Body of pancreas (tissue), 4 donors: ENCODE results near the gene LRRC45.

Experiments
- POLR2A ChIP-seq, 3 donors: fragments of 450-650 bp; IDR thresholded peaks; one replicate each; pipeline ENCODE4 v1.6.1; 2016; ENCODE audit warnings: antibody characterized with exemption in 3 of 3, mild to moderate bottlenecking in 2 of 3
- TF ChIP-seq, protein P1 (sequence below), 7 experiments: fragments of 450-650 bp in 4 of 7; fragments of 200-600 bp in 3 of 7; sonication (generic) in 3 of 7; IDR thresholded peaks; one replicate each; pipeline ENCODE4 v1.5.1; 2016 to 2019; ENCODE audit warnings: antibody characterized with exemption in 7 of 7

DNA sequence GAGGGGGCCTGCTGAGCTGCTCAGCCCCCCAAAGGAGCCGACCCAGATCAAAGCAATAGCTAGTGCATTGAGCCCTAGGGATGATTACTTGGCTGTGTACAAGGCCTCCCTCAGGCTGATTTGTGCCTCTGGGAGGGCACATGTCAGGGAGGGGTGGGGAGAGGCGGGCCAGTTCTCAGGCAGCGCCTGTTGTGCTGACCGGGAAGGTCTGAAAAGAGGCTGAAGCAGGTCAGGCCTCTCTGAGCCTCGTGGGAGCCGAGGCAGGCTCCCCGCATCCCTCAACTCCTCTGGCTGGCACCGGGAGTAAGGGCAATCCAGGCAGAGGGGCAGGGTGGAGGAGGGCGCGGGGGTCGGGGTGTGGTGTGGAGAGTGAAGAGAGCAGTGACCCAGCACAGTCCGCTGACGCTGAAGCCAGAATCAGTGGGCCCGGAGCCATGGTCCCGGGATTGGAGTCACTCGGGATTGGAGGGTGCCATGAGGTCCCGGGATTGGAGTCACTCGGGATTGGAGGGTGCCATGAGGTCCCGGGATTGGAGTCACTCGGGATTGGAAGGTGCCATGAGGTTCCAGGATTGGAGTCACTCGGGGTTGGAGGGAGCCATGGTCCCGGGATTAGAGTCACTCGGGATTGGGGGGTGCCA, 11.4 kb downstream of the LRRC45 start:
- TF ChIP-seq, protein P1, sequence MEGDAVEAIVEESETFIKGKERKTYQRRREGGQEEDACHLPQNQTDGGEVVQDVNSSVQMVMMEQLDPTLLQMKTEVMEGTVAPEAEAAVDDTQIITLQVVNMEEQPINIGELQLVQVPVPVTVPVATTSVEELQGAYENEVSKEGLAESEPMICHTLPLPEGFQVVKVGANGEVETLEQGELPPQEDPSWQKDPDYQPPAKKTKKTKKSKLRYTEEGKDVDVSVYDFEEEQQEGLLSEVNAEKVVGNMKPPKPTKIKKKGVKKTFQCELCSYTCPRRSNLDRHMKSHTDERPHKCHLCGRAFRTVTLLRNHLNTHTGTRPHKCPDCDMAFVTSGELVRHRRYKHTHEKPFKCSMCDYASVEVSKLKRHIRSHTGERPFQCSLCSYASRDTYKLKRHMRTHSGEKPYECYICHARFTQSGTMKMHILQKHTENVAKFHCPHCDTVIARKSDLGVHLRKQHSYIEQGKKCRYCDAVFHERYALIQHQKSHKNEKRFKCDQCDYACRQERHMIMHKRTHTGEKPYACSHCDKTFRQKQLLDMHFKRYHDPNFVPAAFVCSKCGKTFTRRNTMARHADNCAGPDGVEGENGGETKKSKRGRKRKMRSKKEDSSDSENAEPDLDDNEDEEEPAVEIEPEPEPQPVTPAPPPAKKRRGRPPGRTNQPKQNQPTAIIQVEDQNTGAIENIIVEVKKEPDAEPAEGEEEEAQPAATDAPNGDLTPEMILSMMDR (IDR thresholded peaks at IDR 0.05): no peak
- no peak for TF ChIP-seq POLR2A (IDR thresholded peaks at IDR 0.05)
